Adrenal gland (tissue), 12 donors: ENCODE results near the gene PMPCA. TPM values are rescaled to one million over a fixed set of nuclear protein-coding genes. Genes with fewer than 3 reads are reported as not detected.
A peak's percentile ranks its signal among the peaks of the same experiment; 100 is the strongest.

Source experiments
- DNase-seq, 7 donors: peaks; one replicate each; pipeline ENCODE4 v3.0.0-alpha.2; 2019 to 2020
- H3K27ac ChIP-seq, 5 donors: fragments of 200-600 bp; sonication (generic) in 4 of 5; 1 replicate in 3 of 5; 2 replicates in 2 of 5; pipeline versions ENCODE4 v1.5.1 to v1.8.0; 2016 to 2020; ENCODE audit warnings: mild to moderate bottlenecking in 1 of 5
- H3K27me3 ChIP-seq: fragments of 200-600 bp; 2 replicates; pipeline ENCODE4 v1.8.0; 2021
- H3K36me3 ChIP-seq, 2 donors: fragments of 200-600 bp; replicated peaks in 1 of 2; 1 replicate in 1 of 2; 2 replicates in 1 of 2; pipeline versions ENCODE4 v1.5.1 to v1.8.0; 2018 to 2022
- H3K4me1 ChIP-seq, 2 donors: fragments of 200-600 bp; replicated peaks in 1 of 2; 1 replicate in 1 of 2; 2 replicates in 1 of 2; pipeline versions ENCODE4 v1.5.1 to v1.8.0; 2018 to 2021
- H3K4me3 ChIP-seq, 4 donors: fragments of 200-600 bp; sonication (generic) in 3 of 4; one replicate each; pipeline ENCODE4 v1.5.1; 2016 to 2018
- H3K9me3 ChIP-seq, 3 donors: fragments of 200-600 bp; sonication (generic) in 1 of 3; replicated peaks in 1 of 3; 1 replicate in 2 of 3; 2 replicates in 1 of 3; pipeline versions ENCODE4 v1.5.1 to v1.8.0; 2016 to 2021
- POLR2A ChIP-seq, 2 donors: fragments of 450-650 bp; IDR thresholded peaks; one replicate each; pipeline ENCODE4 v1.6.1; 2017; ENCODE audit warnings: antibody characterized with exemption in 2 of 2, mild to moderate bottlenecking in 2 of 2, moderate library complexity in 1 of 2
- WGBS, 4 donors: extraction: QIAGEN DNeasy Blood & Tissue Kit in 2 of 4; methylation state at CpG; one replicate each; pipeline versions ENCODE4 v1.1.5 to v1.1.7; 2013 to 2017; 5-methylcytosine and 5-hydroxymethylcytosine counted together
- intact Hi-C, 2 donors: fragments of 100-400 bp; cut with DNase I; formaldehyde crosslinking; loops; one replicate each; pipeline versions ENCODE4 v1.14.1 to v1.15.0; 2022 to 2023
- polyA plus RNA-seq, 3 donors: library from polyadenylated mRNA; stranded (reverse); fragments of 200-250 nt in 2 of 3; fragments of 350-450 nt in 1 of 3; fragmentation: Illumina TruSeq in 1 of 3; extraction: RNeasy Lipid Tissue Mini Kit (QIAGEN cat#74804) in 1 of 3; gene quantifications; one replicate each; pipeline ENCODE4 v1.2.3, GENCODE V29; 2013 to 2014
- total RNA-seq, 9 donors: library from RNA; depleted of rRNA in 4 of 9; stranded (reverse); fragments of >200 nt in 4 of 9; fragments of 120-200 nt in 1 of 9; fragmentation: NEBNext Ultra II Directional in 1 of 9; extraction: Animal tissue kit (Norgen Biotek cat#: 25700) in 1 of 9; gene quantifications; one replicate each; pipeline versions ENCODE4 v1.1.0 to v1.2.4, GENCODE V29; 2013 to 2023
- TF ChIP-seq, protein P1 (sequence below), 6 experiments: fragments of 450-650 bp in 4 of 6; fragments of 200-600 bp in 2 of 6; sonication (generic) in 1 of 6; IDR thresholded peaks; 1 replicate in 5 of 6; 2 replicates in 1 of 6; pipeline versions ENCODE4 v1.5.1 to v1.8.0; 2016 to 2021; ENCODE audit warnings: antibody characterized with exemption in 6 of 6, mild to moderate bottlenecking in 2 of 6, moderate library complexity in 1 of 6
- donor health status: healthy with polysubstance abuse.
- donor health status: Bipolar disorder and iron deficiency.
- donor health status: DM: yes; HTN: yes; CAD: no.
- donor health status: DM: no; HTN: no; CAD: no.
- donor health status: DM: no; HTN: no; CAD: no.
- donor health status: DM: yes; HTN: yes; CAD: no.

Gene PMPCA
- total and polyA plus RNA-seq, 12 donors, result 43.4 to 138 (median 81.6) TPM

DNA sequence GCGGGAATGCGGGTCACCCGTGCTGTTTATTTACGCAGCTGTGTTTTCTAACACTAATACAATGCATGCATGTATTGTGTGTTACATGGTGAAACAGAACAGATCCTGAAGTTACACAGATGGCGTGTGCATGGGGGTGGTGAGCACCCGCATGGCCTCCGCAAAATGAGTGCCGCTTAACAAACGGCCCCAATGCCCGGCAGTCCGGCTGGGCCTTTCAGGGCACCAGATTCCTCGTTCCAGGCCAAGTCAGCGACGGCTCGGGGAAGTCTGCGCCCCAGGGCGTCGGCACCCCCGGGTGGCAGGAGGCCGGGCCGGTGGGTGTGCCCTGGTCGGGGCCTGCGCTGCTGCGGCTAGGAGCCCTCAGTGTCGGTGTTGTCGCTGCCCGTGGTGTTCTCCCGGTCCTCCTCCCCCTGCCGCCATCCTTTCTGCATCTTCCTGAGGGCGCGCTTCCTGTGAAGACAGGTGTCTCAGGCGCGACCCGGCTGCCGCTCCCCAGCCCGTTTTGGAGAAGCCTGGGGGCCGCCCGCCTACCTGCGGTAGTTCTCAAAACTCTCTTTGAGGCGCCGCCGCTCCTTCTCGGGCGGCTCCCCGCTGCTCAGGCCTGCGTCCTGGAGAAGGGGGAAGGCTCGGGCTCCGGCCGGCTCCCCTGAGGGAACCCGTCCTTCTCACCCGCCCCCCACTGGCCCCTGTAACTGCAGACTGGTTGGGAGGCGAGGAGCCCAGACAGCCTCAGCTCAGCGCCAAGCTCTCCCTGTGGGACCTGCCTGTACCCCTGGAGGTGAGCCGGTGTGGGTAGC lies 46.3 kb upstream of the PMPCA start:
- H3K4me3 ChIP-seq, result peak overlapping the region in 1 of 4 donors; percentile 73
- DNase-seq, result no peak
- H3K9me3 ChIP-seq, result no peaks in the 10 kb centered on the region
- intact Hi-C loops, result no loop called here
- peak overlapping the region in 1 of 5 donors; percentile 85 for H3K27ac ChIP-seq
- no peaks in the 10 kb centered on the region for H3K27me3 ChIP-seq
- 35 to 44% (median 40%) methylated on average over 25 to 54 of the region's 54 CpGs; no CpG with 5 or more reads in 1 of the 4 donors for WGBS, 4 donors
- peaks cover 0 to 8% of the 10 kb centered on the region in 2 donors for H3K4me1 ChIP-seq
- no peak for TF ChIP-seq POLR2A (IDR thresholded peaks at IDR 0.05)
- TF ChIP-seq, protein P1, sequence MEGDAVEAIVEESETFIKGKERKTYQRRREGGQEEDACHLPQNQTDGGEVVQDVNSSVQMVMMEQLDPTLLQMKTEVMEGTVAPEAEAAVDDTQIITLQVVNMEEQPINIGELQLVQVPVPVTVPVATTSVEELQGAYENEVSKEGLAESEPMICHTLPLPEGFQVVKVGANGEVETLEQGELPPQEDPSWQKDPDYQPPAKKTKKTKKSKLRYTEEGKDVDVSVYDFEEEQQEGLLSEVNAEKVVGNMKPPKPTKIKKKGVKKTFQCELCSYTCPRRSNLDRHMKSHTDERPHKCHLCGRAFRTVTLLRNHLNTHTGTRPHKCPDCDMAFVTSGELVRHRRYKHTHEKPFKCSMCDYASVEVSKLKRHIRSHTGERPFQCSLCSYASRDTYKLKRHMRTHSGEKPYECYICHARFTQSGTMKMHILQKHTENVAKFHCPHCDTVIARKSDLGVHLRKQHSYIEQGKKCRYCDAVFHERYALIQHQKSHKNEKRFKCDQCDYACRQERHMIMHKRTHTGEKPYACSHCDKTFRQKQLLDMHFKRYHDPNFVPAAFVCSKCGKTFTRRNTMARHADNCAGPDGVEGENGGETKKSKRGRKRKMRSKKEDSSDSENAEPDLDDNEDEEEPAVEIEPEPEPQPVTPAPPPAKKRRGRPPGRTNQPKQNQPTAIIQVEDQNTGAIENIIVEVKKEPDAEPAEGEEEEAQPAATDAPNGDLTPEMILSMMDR (IDR thresholded peaks at IDR 0.05), result peak in 3 of 6 experiments; percentile 8 to 44 (median 17)
- H3K36me3 ChIP-seq, result no peaks in the 10 kb centered on the region

DNA sequence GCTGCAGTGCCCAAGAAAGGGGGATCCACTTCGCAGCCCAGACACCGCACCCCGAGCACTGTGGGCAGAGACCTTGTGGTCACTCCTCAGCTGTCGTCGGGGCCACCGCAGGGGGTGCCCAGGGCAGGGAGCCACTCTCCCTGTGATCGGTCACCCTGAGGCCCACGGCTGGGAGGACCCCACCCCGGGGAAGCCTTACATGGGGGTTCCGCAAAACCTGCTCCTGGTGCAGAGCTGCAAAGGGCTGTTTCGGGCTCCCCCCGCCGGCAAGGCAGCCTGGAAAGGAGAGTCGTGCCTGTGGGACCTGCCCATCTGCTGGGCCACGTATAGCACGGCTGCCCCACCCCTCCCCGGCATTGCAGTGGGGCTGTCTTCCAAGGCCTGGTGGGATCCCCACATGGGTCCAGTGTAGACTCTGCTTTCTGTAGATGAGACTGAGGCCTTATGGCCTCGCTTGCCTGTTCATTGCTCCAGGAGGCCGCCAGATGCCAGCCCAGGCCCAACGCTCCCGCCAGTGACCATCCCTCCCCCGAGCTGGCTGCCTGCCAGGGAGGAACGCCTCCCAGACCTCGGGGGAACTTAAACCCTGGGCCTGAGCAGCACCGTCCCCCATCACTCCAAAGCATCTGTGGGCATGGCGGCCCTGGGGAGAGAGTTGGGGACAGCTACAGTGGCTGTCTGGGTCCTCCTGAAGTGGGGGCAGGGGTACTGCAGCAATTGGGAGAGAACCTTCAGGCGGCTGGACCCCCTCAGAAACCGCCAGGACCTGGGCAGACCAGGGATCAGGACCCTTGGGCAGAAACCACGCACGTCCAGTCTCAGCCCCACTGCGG lies 45.3 kb upstream of the PMPCA start:
- intact Hi-C loops, result no loop called here
- H3K27me3 ChIP-seq, result no peaks in the 10 kb centered on the region
- no peaks in the 10 kb centered on the region for H3K9me3 ChIP-seq
- no peak overlapping the region for H3K4me3 ChIP-seq
- DNase-seq, result no peak
- no peaks in the 10 kb centered on the region for H3K36me3 ChIP-seq
- no peak for TF ChIP-seq POLR2A (IDR thresholded peaks at IDR 0.05)
- TF ChIP-seq, protein P1 (IDR thresholded peaks at IDR 0.05), result no peak
- H3K27ac ChIP-seq, result no peak overlapping the region
- 71 to 77% (median 75%) methylated on average over 15 to 31 of the region's 31 CpGs for WGBS, 4 donors
- peaks cover 0 to 8% of the 10 kb centered on the region in 2 donors for H3K4me1 ChIP-seq

DNA sequence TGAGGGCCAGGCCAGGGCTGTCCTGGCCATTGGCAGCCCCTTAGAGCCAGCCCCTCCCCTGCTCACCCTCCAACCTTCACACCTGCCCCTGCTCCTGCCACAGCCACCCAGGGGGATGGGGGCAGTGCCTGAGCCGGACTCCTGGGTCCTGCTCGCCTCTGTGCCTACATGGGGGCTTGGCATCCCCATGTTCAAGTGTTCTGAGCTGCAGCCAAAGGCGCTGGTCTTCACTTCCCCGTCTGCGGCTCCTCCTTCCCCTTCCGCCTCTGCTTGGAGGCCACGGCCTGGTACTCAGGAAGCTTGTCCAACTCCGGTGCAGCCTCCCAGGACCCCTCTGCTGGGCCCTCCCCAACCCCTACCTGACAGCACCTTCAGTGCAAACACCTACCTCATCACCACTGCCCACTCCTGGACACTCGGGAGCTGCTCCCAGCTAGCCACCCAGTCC lies 44.7 kb upstream of the PMPCA start:
- H3K4me3 ChIP-seq, result no peak overlapping the region
- H3K27me3 ChIP-seq, result no peaks in the 10 kb centered on the region
- TF ChIP-seq POLR2A (IDR thresholded peaks at IDR 0.05), result no peak
- TF ChIP-seq, protein P1 (IDR thresholded peaks at IDR 0.05), result no peak
- peaks cover 0 to 8% of the 10 kb centered on the region in 2 donors for H3K4me1 ChIP-seq
- no peak overlapping the region for H3K27ac ChIP-seq
- 47 to 62% (median 59%) methylated on average over 2 to 9 of the region's 9 CpGs for WGBS, 4 donors
- H3K9me3 ChIP-seq, result no peaks in the 10 kb centered on the region
- intact Hi-C loops, result no loop called here
- peaks cover 0 to 4% of the 10 kb centered on the region in 2 donors for H3K36me3 ChIP-seq
- no peak for DNase-seq

DNA sequence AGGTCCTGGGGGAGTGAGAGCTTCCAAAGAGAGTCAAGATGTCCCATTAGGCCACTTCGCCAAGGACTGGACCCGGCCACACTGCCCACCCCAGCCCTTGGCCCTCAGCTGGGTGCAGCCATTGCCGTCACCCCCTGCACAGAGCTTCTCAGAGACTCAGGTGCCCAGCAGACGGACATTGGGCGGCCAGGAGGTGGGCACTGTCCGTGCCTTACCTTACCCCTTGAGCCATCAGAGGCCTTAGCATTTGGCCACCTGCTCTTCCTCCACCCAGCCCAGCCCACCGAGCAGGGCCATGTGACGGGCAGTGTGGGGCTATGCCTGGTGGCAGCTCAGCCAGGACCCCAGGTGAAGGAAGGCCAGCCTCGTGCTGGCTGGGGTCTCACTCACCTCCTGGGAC lies 43.6 kb upstream of the PMPCA start:
- Histone ChIP-seq H3K9me3 (no peaks in the 10 kb centered on the region), H3K4me3 (no peak overlapping the region), H3K27ac (no peak overlapping the region), H3K36me3 (peaks cover 0 to 4% of the 10 kb centered on the region in 2 donors), H3K4me1 (peaks cover 0 to 8% of the 10 kb centered on the region in 2 donors), H3K27me3 (no peaks in the 10 kb centered on the region)
- DNase-seq, result no peak
- intact Hi-C loops, result no loop called here
- TF ChIP-seq, protein P1 (IDR thresholded peaks at IDR 0.05), result no peak
- TF ChIP-seq POLR2A (IDR thresholded peaks at IDR 0.05), result no peak
- 79 to 88% (median 84%) methylated on average over 2 to 9 of the region's 9 CpGs for WGBS, 4 donors
